Activated CD8-positive, alpha-beta memory T cell treated with anti-CD3 and anti-CD28 coated beads for 48 hours (primary cell): ENCODE results near the gene MBNL1.
"Not testable (repeated sequence)": the region's sequence is repeated elsewhere in the genome, so short reads cannot be mapped to it uniquely, and the experiment has no call there.

Experiments used
- DNase-seq, 3 experiments: peaks; one replicate each; pipeline ENCODE4 v3.0.0-alpha.2; 2020; ENCODE audit warnings: low read depth in 2 of 3, low spot score in 2 of 3

Gene MBNL1

GRCh38 chr3:152346058-152346457, 77.3 kb downstream of the MBNL1 start:
- DNase-seq, result no peak

- DNase-seq, result no peak
These were observed 78.0 kb downstream of the MBNL1 start for GRCh38 chr3:152346740-152347139.

- DNase-seq, result no peak
These were observed 79.9 kb downstream of the MBNL1 start for GRCh38 chr3:152348436-152349177.

GRCh38 chr3:152349392-152349791, 80.7 kb downstream of the MBNL1 start:
- DNase-seq, result no peak

GRCh38 chr3:152350139-152350538, 81.4 kb downstream of the MBNL1 start:
- no peak for DNase-seq

- DNase-seq, result no peak
These were observed 82.0 kb downstream of the MBNL1 start for GRCh38 chr3:152350776-152351175.

- no peak for DNase-seq
These were observed 83.8 kb downstream of the MBNL1 start for GRCh38 chr3:152352554-152352953.

- DNase-seq, result no peak
These were observed 84.8 kb downstream of the MBNL1 start for GRCh38 chr3:152353578-152353977.

- no peak for DNase-seq
These were observed 87.3 kb downstream of the MBNL1 start for GRCh38 chr3:152355744-152356665.

GRCh38 chr3:152356870-152357276, 88.1 kb downstream of the MBNL1 start:
- DNase-seq, result no peak

- DNase-seq, result no peak
These were observed 88.9 kb downstream of the MBNL1 start for GRCh38 chr3:152357587-152357986.

- DNase-seq, result no peak
These were observed 90.9 kb downstream of the MBNL1 start for GRCh38 chr3:152359385-152360248.

GRCh38 chr3:152360302-152360701, 91.6 kb downstream of the MBNL1 start:
- no peak for DNase-seq

GRCh38 chr3:152360966-152361365, 92.2 kb downstream of the MBNL1 start:
- DNase-seq, result no peak

- DNase-seq, result no peak
These were observed 93.4 kb downstream of the MBNL1 start for GRCh38 chr3:152362086-152362485.

- no peak for DNase-seq
These were observed 95.5 kb downstream of the MBNL1 start for GRCh38 chr3:152364237-152364636.

- no peak for DNase-seq
These were observed 96.4 kb downstream of the MBNL1 start for GRCh38 chr3:152365126-152365525.

GRCh38 chr3:152365766-152366593, 97.3 kb downstream of the MBNL1 start:
- DNase-seq, result no peak

GRCh38 chr3:152367192-152367591, 98.5 kb downstream of the MBNL1 start:
- DNase-seq, result not testable (repeated sequence)

GRCh38 chr3:152372633-152373032, 103.9 kb downstream of the MBNL1 start:
- DNase-seq, result not testable (repeated sequence)
